ENCODE data around the gene VPS16.

Gene VPS16

GRCh38 chr20:2835331-2835796 is 5.2 kb upstream of the VPS16 start:
- DNase-seq (ENCODE audit: low read depth), result no peak

- no peak for DNase-seq (ENCODE audit: low read depth)
Measured at GRCh38 chr20:2836035-2836434, 4.5 kb upstream of the VPS16 start.

- DNase-seq (ENCODE audit: low read depth), result no peak
Measured at GRCh38 chr20:2837221-2837960, 3.2 kb upstream of the VPS16 start.

GRCh38 chr20:2838170-2838797 is 2.3 kb upstream of the VPS16 start:
- DNase-seq (ENCODE audit: low read depth), result no peak

GRCh38 chr20:2838847-2839671 is 1.5 kb upstream of the VPS16 start:
- no peak for DNase-seq (ENCODE audit: low read depth)

GRCh38 chr20:2839732-2840137 is 810 bp upstream of the VPS16 start:
- DNase-seq (ENCODE audit: low read depth), result no peak

- DNase-seq (ENCODE audit: low read depth), result no peak
Measured at GRCh38 chr20:2840967-2841531, 504 bp downstream of the VPS16 start.

GRCh38 chr20:2845607-2846006 is 5.1 kb downstream of the VPS16 start:
- DNase-seq (ENCODE audit: low read depth), result no peak

- DNase-seq (ENCODE audit: low read depth), result no peak
Measured at GRCh38 chr20:2846698-2847097, 6.2 kb downstream of the VPS16 start.

- DNase-seq (ENCODE audit: low read depth), result no peak
Measured at GRCh38 chr20:2847802-2848201, 7.3 kb downstream of the VPS16 start.

- DNase-seq (ENCODE audit: low read depth), result no peak
Measured at GRCh38 chr20:2849529-2849928, 9.0 kb downstream of the VPS16 start.

- no peak for DNase-seq (ENCODE audit: low read depth)
Measured at GRCh38 chr20:2851086-2851485, 10.5 kb downstream of the VPS16 start.

- no peak for DNase-seq (ENCODE audit: low read depth)
Measured at GRCh38 chr20:2858591-2858990, 18.0 kb downstream of the VPS16 start.

- DNase-seq (ENCODE audit: low read depth), result no peak
Measured at GRCh38 chr20:2859330-2860121, 19.0 kb downstream of the VPS16 start.

GRCh38 chr20:2864626-2865025 is 24.1 kb downstream of the VPS16 start:
- no peak for DNase-seq (ENCODE audit: low read depth)

GRCh38 chr20:2865101-2865500 is 24.6 kb downstream of the VPS16 start:
- DNase-seq (ENCODE audit: low read depth), result no peak

GRCh38 chr20:2865630-2866029 is 25.1 kb downstream of the VPS16 start:
- peak; percentile 56 for DNase-seq (ENCODE audit: low read depth)

- DNase-seq (ENCODE audit: low read depth), result no peak
Measured at GRCh38 chr20:2866236-2866635, 25.7 kb downstream of the VPS16 start.

- DNase-seq (ENCODE audit: low read depth), result no peak
Measured at GRCh38 chr20:2867081-2867864, 26.7 kb downstream of the VPS16 start.

GRCh38 chr20:2869381-2869780 is 28.8 kb downstream of the VPS16 start:
- DNase-seq (ENCODE audit: low read depth), result no peak

- DNase-seq (ENCODE audit: low read depth), result no peak
Measured at GRCh38 chr20:2871111-2871465, 30.5 kb downstream of the VPS16 start.

Measured in activated T-cell treated with anti-CD3 and anti-CD28 coated beads for 48 hours (primary cell).